Measurements from ENCODE around the gene DAB1. TPM values are rescaled to one million over a fixed set of nuclear protein-coding genes. Genes with fewer than 3 reads are reported as not detected.

The DAB1 gene
- total and polyA plus RNA-seq, 2 of the 8 experiments (the other 6 are each of a cell fraction or from before 2014, with no cell fraction given) = 4.4 to 11.8 TPM

DNA sequence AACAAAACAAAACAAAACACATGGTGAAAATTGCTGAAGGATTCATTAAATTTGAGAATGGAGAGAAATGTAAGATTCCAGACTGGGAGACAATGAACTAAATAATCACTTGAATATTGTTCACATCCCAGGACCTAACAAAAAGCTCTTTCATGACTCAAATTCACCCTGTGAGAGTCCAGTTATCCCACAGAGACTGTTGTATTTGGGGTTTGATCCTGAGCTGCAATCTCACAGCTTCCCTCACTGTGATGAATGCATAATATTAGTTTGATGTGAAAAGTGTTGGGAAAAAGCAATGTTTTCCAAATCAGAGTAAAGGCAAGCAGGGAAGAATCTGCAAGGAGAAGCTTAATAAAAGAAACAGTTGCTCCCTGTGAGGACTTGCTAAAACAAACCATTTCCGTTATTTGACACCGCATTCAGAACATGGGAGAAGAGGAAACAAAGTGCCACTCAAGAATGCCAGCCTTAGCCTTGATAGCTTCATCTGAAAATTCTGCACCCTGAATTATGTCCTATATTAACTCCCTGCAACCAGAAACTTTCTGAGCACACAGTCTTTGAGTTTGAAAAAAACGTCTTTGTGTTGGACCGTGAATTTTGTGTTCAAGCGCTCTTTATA, 208.8 kb downstream of the DAB1 start (continued):
- no peak for TF ChIP-seq HDAC2 (IDR thresholded peaks at IDR 0.05; ENCODE audit: borderline replicate concordance in 1 of 2, low read depth in 2 of 2, low read length in 2 of 2)
- no peak for TF ChIP-seq JUN (IDR thresholded peaks at IDR 0.05; ENCODE audit: low read depth, low read length)
- TF ChIP-seq KDM5A (IDR thresholded peaks at IDR 0.05; ENCODE audit: low read length) = no peak
- TF ChIP-seq BCL11A (IDR thresholded peaks at IDR 0.05; ENCODE audit: low read depth in 2 of 2, low read length in 2 of 2) = no peak
- no peak for TF ChIP-seq SRF (IDR thresholded peaks at IDR 0.05; ENCODE audit: low read depth, low read length)
- no peak for TF ChIP-seq TEAD4 (IDR thresholded peaks at IDR 0.05; ENCODE audit: low read depth, low read length)
- TF ChIP-seq TBP (IDR thresholded peaks at IDR 0.05; ENCODE audit: low read depth, low read length) = no peak
- TF ChIP-seq, protein P1, sequence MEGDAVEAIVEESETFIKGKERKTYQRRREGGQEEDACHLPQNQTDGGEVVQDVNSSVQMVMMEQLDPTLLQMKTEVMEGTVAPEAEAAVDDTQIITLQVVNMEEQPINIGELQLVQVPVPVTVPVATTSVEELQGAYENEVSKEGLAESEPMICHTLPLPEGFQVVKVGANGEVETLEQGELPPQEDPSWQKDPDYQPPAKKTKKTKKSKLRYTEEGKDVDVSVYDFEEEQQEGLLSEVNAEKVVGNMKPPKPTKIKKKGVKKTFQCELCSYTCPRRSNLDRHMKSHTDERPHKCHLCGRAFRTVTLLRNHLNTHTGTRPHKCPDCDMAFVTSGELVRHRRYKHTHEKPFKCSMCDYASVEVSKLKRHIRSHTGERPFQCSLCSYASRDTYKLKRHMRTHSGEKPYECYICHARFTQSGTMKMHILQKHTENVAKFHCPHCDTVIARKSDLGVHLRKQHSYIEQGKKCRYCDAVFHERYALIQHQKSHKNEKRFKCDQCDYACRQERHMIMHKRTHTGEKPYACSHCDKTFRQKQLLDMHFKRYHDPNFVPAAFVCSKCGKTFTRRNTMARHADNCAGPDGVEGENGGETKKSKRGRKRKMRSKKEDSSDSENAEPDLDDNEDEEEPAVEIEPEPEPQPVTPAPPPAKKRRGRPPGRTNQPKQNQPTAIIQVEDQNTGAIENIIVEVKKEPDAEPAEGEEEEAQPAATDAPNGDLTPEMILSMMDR (IDR thresholded peaks at IDR 0.05; ENCODE audit: control extremely low read depth in 1 of 3, insufficient read depth in 1 of 3, low read depth in 1 of 3, low read length in 3 of 3) = no peak
- TF ChIP-seq CHD2 (IDR thresholded peaks at IDR 0.05; ENCODE audit: low read length) = no peak

All from H1 (cell line).